Non-pigmented ciliary epithelial cell (primary cell): ENCODE results near the gene THBS3.

ENCODE experiments used
- DNase-seq: peaks from one replicate; pipeline ENCODE4 v3.0.0-alpha.2; 2010; ENCODE audit warnings: low read depth

The THBS3 gene

GRCh38 chr1:155187456-155187891 lies 20.2 kb downstream of the THBS3 start:
- DNase-seq = no peak

DNA sequence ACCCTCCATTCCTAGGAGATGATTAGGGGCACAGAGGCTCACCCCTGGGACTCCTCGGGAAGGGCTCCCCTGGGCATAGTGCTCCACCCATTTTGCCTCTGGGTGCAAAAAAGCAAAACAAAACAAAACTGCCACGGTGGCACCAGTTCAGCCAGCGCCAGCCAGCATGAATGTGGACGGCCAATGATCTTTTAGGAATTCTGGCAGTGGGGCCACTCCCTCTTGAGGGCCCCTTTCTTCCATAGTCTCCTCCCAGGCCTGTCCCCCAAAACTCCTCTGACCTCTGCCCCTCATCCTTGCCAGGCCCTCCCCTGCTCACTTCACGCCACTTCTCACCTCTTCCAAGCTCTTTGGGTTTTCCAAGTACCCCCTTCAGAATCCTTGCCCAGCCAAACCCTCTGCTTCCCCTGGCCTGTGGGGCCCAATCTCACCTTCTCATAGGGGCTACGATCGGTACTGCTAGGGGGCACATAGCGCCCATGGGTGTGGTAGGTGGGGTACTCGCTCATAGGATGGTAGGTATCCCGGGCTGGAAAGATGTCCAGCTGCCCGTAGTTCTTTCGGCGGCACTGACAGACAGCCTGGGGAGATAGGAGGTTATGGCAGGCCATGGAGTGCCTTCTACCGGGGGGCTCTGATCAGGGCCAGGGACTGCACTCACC lies 20.8 kb downstream of the THBS3 start:
- DNase-seq = no peak

- DNase-seq = no peak
Measured at GRCh38 chr1:155186067-155186793, 21.5 kb downstream of the THBS3 start.

- DNase-seq = no peak
Measured at GRCh38 chr1:155185783-155186066, 22.0 kb downstream of the THBS3 start.

DNA sequence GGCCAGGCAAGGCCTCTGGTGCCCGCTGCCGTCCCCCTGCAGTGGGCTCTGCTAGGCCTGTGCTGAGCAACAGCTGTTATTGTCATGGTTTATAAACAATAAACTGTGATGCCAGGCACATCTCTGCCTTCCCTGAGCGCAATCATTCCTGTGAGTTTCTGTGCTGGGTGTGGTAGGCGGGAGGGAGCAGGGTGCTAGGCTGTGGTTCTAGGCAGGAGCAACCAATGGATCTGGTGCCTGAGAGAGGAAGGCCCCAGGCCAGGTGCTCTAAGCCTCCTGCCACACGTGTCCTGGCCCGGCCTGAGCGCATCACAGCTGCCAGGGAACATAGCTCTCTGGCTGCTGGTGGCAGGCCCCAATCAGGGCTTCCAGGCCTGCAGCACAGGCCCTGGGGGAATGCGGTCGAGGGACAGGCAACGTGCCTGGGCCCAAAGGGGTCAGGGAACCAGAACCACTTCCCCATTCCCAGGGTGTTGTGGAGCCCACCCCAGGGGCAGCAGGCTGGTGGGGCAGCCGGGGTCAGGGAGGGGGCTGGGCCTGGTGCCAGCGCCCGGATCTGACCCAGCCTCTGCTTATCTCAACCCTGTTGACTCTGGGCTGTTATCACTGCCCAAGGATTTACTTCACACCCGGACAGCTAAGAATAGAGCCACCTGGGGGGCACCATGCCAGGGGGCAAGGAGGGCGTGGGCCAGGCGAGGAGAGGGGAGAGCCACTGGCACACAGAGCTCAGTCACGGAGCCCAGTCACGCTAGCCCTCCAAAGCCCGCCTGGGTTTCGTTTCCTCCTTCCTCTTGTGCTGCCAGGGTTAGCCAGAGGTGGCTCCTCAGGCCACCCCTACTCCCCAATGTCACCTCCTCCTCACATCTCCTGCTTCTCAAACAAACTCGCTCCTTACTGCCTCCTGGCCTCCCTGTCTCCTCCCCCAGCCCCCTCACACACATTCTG lies 22.6 kb downstream of the THBS3 start:
- DNase-seq = no peak

GRCh38 chr1:155184351-155184811 lies 23.3 kb downstream of the THBS3 start:
- no peak for DNase-seq

- DNase-seq = no peak
Measured at GRCh38 chr1:155183775-155184221, 23.9 kb downstream of the THBS3 start.

DNA sequence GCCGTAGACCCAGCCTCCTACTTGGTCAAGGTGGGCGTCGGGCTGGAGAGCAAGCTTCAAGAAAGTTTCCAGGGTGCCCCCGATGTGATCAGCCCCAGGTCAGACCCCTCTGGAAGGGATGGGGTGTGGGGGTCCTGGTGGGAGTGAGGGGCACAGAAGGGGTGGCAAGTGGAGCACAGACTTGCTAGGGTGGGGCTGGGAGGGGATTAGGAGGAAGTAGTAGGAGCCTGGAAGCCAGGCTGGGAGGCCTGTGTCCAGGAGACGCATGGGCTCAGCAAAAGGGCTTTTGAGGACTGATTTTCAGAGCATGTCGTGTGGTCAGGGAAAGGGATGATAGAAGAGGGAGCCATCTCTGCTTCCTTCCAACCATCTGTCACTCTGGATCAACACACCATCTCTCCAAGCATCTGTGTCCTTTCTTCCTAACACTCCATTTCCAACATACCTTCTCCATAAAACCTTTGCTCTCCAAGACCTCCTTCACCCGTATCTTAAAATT lies 25.6 kb downstream of the THBS3 start:
- no peak for DNase-seq

- DNase-seq = no peak
Measured at GRCh38 chr1:155181371-155182051, 26.2 kb downstream of the THBS3 start.

DNA sequence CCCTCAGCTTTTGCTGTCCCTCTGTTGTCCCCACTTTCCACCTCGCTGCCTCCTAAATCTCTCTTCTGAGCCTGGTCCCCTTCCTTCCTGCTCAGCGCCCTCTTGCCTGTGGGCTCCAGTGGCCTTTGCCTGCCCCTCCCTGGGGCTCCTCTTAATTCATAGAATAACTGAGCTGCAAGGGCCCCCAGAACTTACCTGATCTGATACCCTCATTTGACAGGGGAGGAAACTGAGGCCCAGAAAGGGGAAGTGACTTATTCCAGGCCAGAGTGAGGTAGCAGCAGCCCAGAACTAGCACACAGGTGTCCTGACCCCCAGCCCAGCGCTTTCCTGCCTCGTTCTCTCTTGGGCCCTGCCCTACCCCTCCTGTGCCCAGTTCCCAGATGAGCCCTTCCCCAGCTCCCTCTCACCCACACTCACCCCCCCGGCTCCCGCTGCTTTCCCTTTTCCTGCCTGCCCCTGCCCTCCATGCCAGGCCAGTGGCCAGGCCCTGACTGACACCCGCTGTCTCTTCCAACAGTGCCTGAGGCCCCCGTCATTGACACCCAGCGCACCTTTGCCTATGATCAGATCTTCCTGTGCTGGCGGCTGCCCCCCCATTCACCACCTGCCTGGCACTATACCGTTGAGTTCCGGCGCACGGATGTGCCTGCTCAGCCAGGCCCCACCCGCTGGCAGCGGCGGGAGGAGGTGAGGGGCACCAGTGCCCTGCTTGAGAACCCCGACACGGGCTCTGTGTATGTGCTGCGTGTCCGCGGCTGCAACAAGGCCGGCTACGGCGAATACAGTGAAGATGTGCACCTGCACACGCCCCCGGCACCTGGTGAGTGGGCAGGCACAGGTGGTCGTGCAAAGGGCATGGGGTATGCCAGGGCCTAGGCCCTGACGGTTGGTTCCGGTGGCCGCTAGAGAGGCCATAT lies 28.3 kb downstream of the THBS3 start:
- no peak for DNase-seq

DNA sequence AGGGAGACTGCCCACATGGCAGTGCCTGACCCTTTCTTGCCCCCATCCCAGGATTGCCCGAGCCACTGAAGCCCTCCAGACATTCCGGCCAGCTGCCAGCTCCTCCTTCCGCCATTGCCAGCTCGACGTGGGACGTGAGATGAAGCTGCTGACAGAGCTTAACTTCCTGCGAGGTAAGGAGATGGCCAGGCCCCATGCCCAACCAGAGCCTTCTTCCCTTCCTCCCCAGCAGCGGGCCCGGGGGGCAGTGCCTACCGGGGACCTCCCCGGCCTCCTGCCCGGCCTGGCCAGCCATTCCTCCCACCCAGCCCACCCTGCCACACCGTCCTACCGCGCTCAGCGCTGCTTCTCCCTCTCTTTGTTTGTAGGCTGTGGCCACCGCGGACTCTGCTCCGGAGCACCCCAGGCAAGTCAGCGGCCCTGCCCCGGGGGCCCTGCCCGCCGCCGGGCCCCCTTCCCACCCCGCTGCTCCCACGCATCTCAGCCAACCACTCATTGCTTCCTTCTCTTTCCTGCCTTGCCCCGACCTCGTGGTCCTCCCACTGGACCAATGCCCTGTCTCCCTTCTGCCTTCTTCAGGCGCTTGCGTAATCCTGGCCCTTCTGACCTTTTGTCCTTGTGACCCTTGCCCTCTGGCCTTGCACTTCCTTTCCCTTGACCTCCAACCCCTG lies 29.1 kb downstream of the THBS3 start:
- DNase-seq = no peak

- no peak for DNase-seq
Measured at GRCh38 chr1:155177918-155178281, 29.8 kb downstream of the THBS3 start.

DNA sequence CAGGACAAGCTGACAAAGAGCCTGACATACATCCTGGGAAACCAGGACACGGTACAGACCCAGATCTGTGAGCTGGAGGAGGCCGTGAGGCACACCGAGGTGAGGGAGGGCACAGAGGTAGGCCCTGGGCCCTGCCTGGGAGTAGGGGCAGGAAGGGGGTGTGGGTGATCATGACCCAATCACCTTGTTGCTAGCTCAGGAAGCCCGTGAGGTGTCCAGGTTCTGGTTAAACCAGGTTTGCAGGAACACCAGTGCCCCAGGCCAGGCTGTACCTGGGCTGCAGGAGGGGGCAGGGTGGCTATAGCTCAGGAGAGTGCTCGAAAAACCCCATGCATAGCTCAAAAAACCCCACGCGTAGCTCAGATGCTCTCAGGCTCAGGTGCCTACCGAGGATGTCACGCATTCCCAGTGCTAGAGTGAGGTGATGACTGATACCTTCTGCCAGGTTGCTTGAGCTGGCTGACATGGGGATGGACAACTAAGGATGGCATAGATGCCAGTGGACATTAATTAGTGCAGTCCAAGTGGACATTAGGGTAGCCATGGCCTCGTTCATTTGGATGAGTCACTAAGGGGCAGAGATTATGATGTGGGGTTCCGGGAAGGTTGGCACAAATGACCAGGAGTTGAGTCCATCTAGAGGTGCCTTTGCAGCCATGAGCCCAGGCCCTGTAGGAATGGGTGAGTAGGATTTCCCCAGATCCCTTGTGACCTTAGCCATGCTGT lies 30.3 kb downstream of the THBS3 start:
- DNase-seq = no peak

GRCh38 chr1:155176544-155177071 lies 31.1 kb downstream of the THBS3 start:
- no peak for DNase-seq

GRCh38 chr1:155175927-155176371 lies 31.7 kb downstream of the THBS3 start:
- DNase-seq = no peak

GRCh38 chr1:155175281-155175926 lies 32.3 kb downstream of the THBS3 start:
- DNase-seq = no peak

GRCh38 chr1:155174324-155175280 lies 33.1 kb downstream of the THBS3 start:
- DNase-seq = no peak
